Measurements from ENCODE around the gene EP400.
"Not testable (repeated sequence)": the region's sequence is repeated elsewhere in the genome, so short reads cannot be mapped to it uniquely, and the experiment has no call there.

The EP400 gene

GRCh38 chr12:132021031-132021871 is 71.5 kb downstream of the EP400 start:
- DNase-seq, result no peak

- no peak for DNase-seq
These were observed 72.2 kb downstream of the EP400 start for GRCh38 chr12:132021965-132022364.

- DNase-seq, result no peak
These were observed 73.9 kb downstream of the EP400 start for GRCh38 chr12:132023658-132024057.

- DNase-seq, result no peak
These were observed 75.0 kb downstream of the EP400 start for GRCh38 chr12:132024758-132025157.

- no peak for DNase-seq
These were observed 75.8 kb downstream of the EP400 start for GRCh38 chr12:132025526-132025925.

- DNase-seq, result no peak
These were observed 76.5 kb downstream of the EP400 start for GRCh38 chr12:132026061-132026795.

GRCh38 chr12:132026796-132027500 is 77.2 kb downstream of the EP400 start:
- DNase-seq, result no peak

- DNase-seq, result no peak
These were observed 77.9 kb downstream of the EP400 start for GRCh38 chr12:132027636-132028035.

GRCh38 chr12:132028111-132028510 is 78.4 kb downstream of the EP400 start:
- DNase-seq, result no peak

GRCh38 chr12:132029503-132030300 is 80.0 kb downstream of the EP400 start:
- no peak for DNase-seq

GRCh38 chr12:132030367-132031038 is 80.8 kb downstream of the EP400 start:
- DNase-seq, result no peak

- DNase-seq, result no peak
These were observed 83.9 kb downstream of the EP400 start for GRCh38 chr12:132033627-132034026.

- DNase-seq, result no peak
These were observed 86.4 kb downstream of the EP400 start for GRCh38 chr12:132036063-132036683.

GRCh38 chr12:132040906-132041606 is 91.3 kb downstream of the EP400 start:
- DNase-seq, result no peak

GRCh38 chr12:132043216-132043615 is 93.5 kb downstream of the EP400 start:
- no peak for DNase-seq

GRCh38 chr12:132043770-132044467 is 94.2 kb downstream of the EP400 start:
- no peak for DNase-seq

GRCh38 chr12:132044661-132045412 is 95.1 kb downstream of the EP400 start:
- no peak for DNase-seq

GRCh38 chr12:132045751-132046150 is 96.0 kb downstream of the EP400 start:
- DNase-seq, result no peak

GRCh38 chr12:132046561-132046960 is 96.8 kb downstream of the EP400 start:
- no peak for DNase-seq

GRCh38 chr12:132047630-132048029 is 97.9 kb downstream of the EP400 start:
- DNase-seq, result not testable (repeated sequence)

Measured in activated CD4-positive, alpha-beta T cell treated with anti-CD3 and anti-CD28 coated beads, Interleukin-2, amount 50 U/mL, for 48 hours (primary cell).